GM12878 (cell line): ENCODE data around the gene ERVK3-1. TPM values are rescaled to one million over a fixed set of nuclear protein-coding genes. Genes with fewer than 3 reads are reported as not detected.

ENCODE experiments used
- NR2C2 ChIP-seq: IDR thresholded peaks from 2 replicates; pipeline ENCODE4 v1.6.1; 2011; ENCODE audit warnings: borderline replicate concordance, low read depth; ENCODE audit not compliant: control insufficient read depth, insufficient read length
- RFX5 ChIP-seq: IDR thresholded peaks from 2 replicates; pipeline ENCODE4 v1.6.1; 2011; ENCODE audit warnings: low read depth, low read length, improper control_type of control experiment
- SP1 ChIP-seq: IDR thresholded peaks from one replicate; pipeline ENCODE4 v1.6.1; 2011; ENCODE audit warnings: low read depth, low read length
- SREBF1 ChIP-seq: IDR thresholded peaks from 2 replicates; pipeline ENCODE4 v1.6.1; 2012; ENCODE audit warnings: mild to moderate bottlenecking, low read length
- YY1 ChIP-seq: IDR thresholded peaks from 2 replicates; pipeline ENCODE4 v1.6.1; 2011; ENCODE audit warnings: low read depth, mild to moderate bottlenecking, low read length
- ZNF24 ChIP-seq: fragments of 450-650 bp; IDR thresholded peaks from 2 replicates; pipeline ENCODE4 v1.6.1; 2017; ENCODE audit warnings: antibody characterized with exemption, mild to moderate bottlenecking
- polyA plus RNA-seq, 11 experiments: library from polyadenylated mRNA; depleted of rRNA in 4 of 11; unstranded in 6 of 11; stranded (reverse) in 5 of 11; fragments of >200 nt; fragmentation: Nextera tagmentation in 4 of 11; fragmentation: Illumina TruSeq in 1 of 11; extraction: Ambion mirVana in 4 of 11; extraction: Trizol in 1 of 11; gene quantifications; 1 replicate in 1 of 11; 2 replicates in 10 of 11; pipeline versions ENCODE4 v1.2.1 to v1.2.3, GENCODE V29; 2011 to 2016; ENCODE audit warnings: inconsistent platforms in 2 of 11, missing spikeins in 2 of 11, low read depth in 1 of 11
- total RNA-seq, 4 experiments: library from RNA; depleted of rRNA in 3 of 4; stranded (reverse); fragments of >200 nt in 3 of 4; fragmentation: Illumina TruSeq in 1 of 4; extraction: Trizol in 1 of 4; gene quantifications; 2 replicates each; pipeline versions ENCODE4 v1.2.1 to v1.2.3, GENCODE V29; 2013 to 2021
- TF ChIP-seq, protein P1 (sequence below): fragments of 450-650 bp; IDR thresholded peaks from 2 replicates; pipeline ENCODE4 v1.6.1; 2014; ENCODE audit warnings: mild to moderate bottlenecking
- TF ChIP-seq, protein P2 (sequence below): IDR thresholded peaks from 2 replicates; pipeline ENCODE4 v1.6.1; 2011; ENCODE audit warnings: low read depth, mild to moderate bottlenecking, low read length, moderate library complexity, borderline replicate concordance; ENCODE audit errors: extremely low read depth
- TF ChIP-seq, protein P3 (sequence below): fragments of 450-650 bp; IDR thresholded peaks from 2 replicates; pipeline ENCODE4 v1.6.1; 2017; ENCODE audit warnings: borderline replicate concordance
- TF ChIP-seq, protein P4 (sequence below): fragments of 450-650 bp; IDR thresholded peaks from 2 replicates; pipeline ENCODE4 v1.6.1; 2017; ENCODE audit warnings: mild to moderate bottlenecking, low read depth, inconsistent platforms; ENCODE audit not compliant: poor library complexity, severe bottlenecking

ERVK3-1 gene
- total and polyA plus RNA-seq, 10 of the 15 experiments (the other 5 are each of a cell fraction or from before 2014, with no cell fraction given), result 59.3 to 172 (median 95.8) TPM

DNA sequence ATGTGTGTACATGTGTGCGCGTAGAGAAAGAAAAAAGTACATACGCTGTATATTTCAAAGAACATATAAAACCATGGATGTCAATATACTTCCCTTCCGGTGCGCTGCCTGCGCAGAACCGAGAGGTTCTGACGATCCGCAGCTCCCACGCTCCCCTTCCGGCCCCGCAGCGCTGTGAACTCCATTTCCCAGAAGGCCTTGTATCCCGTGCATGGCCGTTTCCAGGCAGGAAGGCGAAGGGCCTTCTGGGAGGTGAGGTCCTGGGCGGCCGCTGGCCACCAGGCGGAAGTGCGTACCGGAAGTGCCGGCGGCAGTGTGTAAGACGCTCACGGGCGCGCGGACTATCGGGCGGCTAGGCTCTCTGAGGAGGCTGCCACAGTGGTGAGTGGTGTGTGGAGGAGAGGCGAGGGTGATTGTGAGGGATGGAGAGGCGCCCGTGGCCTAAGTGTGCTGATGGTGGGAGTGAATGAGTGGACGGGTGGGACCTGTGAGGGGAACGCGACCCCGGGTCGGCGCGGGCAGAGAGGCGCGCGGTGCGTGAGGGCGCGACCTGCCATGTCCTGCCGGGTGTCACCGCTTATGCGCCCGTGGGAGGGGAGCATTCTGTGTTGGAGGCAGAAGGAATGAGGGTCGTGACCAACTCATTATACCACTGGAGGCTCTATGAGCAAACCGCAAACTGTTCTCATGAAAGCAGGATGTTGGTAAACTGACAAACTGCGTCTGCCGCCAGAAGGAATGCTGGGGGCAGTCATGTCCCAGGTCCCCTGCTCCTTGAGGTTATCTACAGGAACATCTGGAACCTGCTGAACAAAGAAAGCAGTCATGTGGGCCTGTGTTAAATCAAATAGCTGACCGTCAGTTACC is at the start of gene ERVK3-1 (continued):
- TF ChIP-seq, protein P1, sequence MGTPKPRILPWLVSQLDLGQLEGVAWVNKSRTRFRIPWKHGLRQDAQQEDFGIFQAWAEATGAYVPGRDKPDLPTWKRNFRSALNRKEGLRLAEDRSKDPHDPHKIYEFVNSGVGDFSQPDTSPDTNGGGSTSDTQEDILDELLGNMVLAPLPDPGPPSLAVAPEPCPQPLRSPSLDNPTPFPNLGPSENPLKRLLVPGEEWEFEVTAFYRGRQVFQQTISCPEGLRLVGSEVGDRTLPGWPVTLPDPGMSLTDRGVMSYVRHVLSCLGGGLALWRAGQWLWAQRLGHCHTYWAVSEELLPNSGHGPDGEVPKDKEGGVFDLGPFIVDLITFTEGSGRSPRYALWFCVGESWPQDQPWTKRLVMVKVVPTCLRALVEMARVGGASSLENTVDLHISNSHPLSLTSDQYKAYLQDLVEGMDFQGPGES, result no peak
- TF ChIP-seq, protein P2, sequence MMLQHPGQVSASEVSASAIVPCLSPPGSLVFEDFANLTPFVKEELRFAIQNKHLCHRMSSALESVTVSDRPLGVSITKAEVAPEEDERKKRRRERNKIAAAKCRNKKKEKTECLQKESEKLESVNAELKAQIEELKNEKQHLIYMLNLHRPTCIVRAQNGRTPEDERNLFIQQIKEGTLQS, result no peak
- TF ChIP-seq, protein P3, sequence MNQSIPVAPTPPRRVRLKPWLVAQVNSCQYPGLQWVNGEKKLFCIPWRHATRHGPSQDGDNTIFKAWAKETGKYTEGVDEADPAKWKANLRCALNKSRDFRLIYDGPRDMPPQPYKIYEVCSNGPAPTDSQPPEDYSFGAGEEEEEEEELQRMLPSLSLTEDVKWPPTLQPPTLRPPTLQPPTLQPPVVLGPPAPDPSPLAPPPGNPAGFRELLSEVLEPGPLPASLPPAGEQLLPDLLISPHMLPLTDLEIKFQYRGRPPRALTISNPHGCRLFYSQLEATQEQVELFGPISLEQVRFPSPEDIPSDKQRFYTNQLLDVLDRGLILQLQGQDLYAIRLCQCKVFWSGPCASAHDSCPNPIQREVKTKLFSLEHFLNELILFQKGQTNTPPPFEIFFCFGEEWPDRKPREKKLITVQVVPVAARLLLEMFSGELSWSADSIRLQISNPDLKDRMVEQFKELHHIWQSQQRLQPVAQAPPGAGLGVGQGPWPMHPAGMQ, result no peak
- no peak for TF ChIP-seq ZNF24
- 0 out of 2 replicates have a peak, but pooled peaks have one; percentile 29 for TF ChIP-seq RFX5
- peak; percentile 94 for TF ChIP-seq YY1
- no peak for TF ChIP-seq NR2C2
- TF ChIP-seq SREBF1, result peak; percentile 28; the same call in 1 of the 2 replicates
- TF ChIP-seq, protein P4, sequence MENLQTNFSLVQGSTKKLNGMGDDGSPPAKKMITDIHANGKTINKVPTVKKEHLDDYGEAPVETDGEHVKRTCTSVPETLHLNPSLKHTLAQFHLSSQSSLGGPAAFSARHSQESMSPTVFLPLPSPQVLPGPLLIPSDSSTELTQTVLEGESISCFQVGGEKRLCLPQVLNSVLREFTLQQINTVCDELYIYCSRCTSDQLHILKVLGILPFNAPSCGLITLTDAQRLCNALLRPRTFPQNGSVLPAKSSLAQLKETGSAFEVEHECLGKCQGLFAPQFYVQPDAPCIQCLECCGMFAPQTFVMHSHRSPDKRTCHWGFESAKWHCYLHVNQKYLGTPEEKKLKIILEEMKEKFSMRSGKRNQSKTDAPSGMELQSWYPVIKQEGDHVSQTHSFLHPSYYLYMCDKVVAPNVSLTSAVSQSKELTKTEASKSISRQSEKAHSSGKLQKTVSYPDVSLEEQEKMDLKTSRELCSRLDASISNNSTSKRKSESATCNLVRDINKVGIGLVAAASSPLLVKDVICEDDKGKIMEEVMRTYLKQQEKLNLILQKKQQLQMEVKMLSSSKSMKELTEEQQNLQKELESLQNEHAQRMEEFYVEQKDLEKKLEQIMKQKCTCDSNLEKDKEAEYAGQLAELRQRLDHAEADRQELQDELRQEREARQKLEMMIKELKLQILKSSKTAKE, result no peak
- peak; percentile 38 for TF ChIP-seq SP1
